Activated T-cell treated with anti-CD3 and anti-CD28 coated beads, Interleukin-2, amount 50 U/mL, for 72 hours (primary cell): ENCODE measurements around the gene PODN. TPM values are rescaled to one million over a fixed set of nuclear protein-coding genes. Genes with fewer than 3 reads are reported as not detected.

Experiments
- ATAC-seq, 2 donors: fragments of 150-1000 bp; cut with Tn5 transposase; replicated peaks in 1 of 2; 2 replicates each; pipeline ENCODE4 v1.10.0; 2021; ENCODE audit warnings: moderate library complexity in 2 of 2, mild to moderate bottlenecking in 1 of 2
- DNase-seq, 2 donors: peaks; one replicate each; pipeline ENCODE4 v3.0.0; 2021 to 2022; ENCODE audit warnings: mixed read lengths in 1 of 2
- H3K27ac Mint-ChIP-seq: one replicate; pipeline ENCODE4 v1.8.0; 2022; ENCODE audit warnings: mild to moderate bottlenecking, moderate library complexity, mixed read lengths
- H3K27me3 Mint-ChIP-seq: one replicate; pipeline ENCODE4 v1.8.0; 2022; ENCODE audit warnings: low read depth, mixed read lengths
- H3K36me3 Mint-ChIP-seq, 2 donors: one replicate each; pipeline ENCODE4 v1.8.0; 2022; ENCODE audit warnings: mixed read lengths in 2 of 2, mild to moderate bottlenecking in 1 of 2; ENCODE audit not compliant: insufficient read depth in 2 of 2
- H3K4me1 Mint-ChIP-seq: one replicate; pipeline ENCODE4 v1.8.0; 2022; ENCODE audit warnings: low read depth, mixed read lengths
- H3K4me3 Mint-ChIP-seq, 2 donors: one replicate each; pipeline ENCODE4 v1.8.0; 2022; ENCODE audit warnings: mild to moderate bottlenecking in 2 of 2, mixed read lengths in 2 of 2, moderate library complexity in 2 of 2
- H3K9me3 Mint-ChIP-seq, 2 donors: one replicate each; pipeline ENCODE4 v1.8.0; 2022; ENCODE audit warnings: mixed read lengths in 2 of 2
- total RNA-seq, 2 donors: library from RNA; stranded (reverse); gene quantifications; one replicate each; pipeline ENCODE4 v1.2.3, GENCODE V29; 2022

The PODN gene
- total RNA-seq, 2 donors from 2014 or later = not detected

- DNase-seq = no peak
- Mint-ChIP-seq H3K4me3 (no peak overlapping the region), H3K9me3 (peaks cover 0 to 4% of the 10 kb centered on the region in 2 donors), H3K36me3 (no peaks in the 10 kb centered on the region), H3K27me3 (peaks cover 28% of the 10 kb centered on the region), H3K27ac (no peak overlapping the region), H3K4me1 (peaks cover 34% of the 10 kb centered on the region)
- no peak for ATAC-seq
These were observed 49.7 kb downstream of the PODN start for GRCh38 chr1:53111693-53112092.

- no peak overlapping the region for H3K4me3 Mint-ChIP-seq
- DNase-seq (no peak), ATAC-seq (no peak)
- H3K36me3 Mint-ChIP-seq = no peaks in the 10 kb centered on the region
- H3K27me3 Mint-ChIP-seq = peaks cover 28% of the 10 kb centered on the region
- peaks cover 0 to 4% of the 10 kb centered on the region in 2 donors for H3K9me3 Mint-ChIP-seq
- no peak overlapping the region for H3K27ac Mint-ChIP-seq
- H3K4me1 Mint-ChIP-seq = peaks cover 31% of the 10 kb centered on the region
These were observed 50.3 kb downstream of the PODN start for GRCh38 chr1:53112271-53112774.

- peaks cover 0 to 4% of the 10 kb centered on the region in 2 donors for H3K9me3 Mint-ChIP-seq
- ATAC-seq (no peak), DNase-seq (no peak)
- H3K27me3 Mint-ChIP-seq = peaks cover 28% of the 10 kb centered on the region
- H3K27ac Mint-ChIP-seq = no peak overlapping the region
- H3K4me3 Mint-ChIP-seq = no peak overlapping the region
- no peaks in the 10 kb centered on the region for H3K36me3 Mint-ChIP-seq
- peaks cover 25% of the 10 kb centered on the region for H3K4me1 Mint-ChIP-seq
These were observed 50.8 kb downstream of the PODN start for GRCh38 chr1:53112861-53113260.

- H3K4me3 Mint-ChIP-seq = no peak overlapping the region
- peaks cover 20% of the 10 kb centered on the region for H3K4me1 Mint-ChIP-seq
- no peak overlapping the region for H3K27ac Mint-ChIP-seq
- ATAC-seq (no peak), DNase-seq (no peak)
- no peaks in the 10 kb centered on the region for H3K36me3 Mint-ChIP-seq
- peaks cover 17% of the 10 kb centered on the region for H3K27me3 Mint-ChIP-seq
- H3K9me3 Mint-ChIP-seq = peaks cover 0 to 4% of the 10 kb centered on the region in 2 donors
These were observed 52.1 kb downstream of the PODN start for GRCh38 chr1:53114090-53114489.

GRCh38 chr1:53114581-53115400 lies 52.8 kb downstream of the PODN start:
- Mint-ChIP-seq H3K27me3 (peaks cover 16% of the 10 kb centered on the region), H3K9me3 (peaks cover 0 to 4% of the 10 kb centered on the region in 2 donors), H3K36me3 (no peaks in the 10 kb centered on the region), H3K4me3 (no peak overlapping the region), H3K27ac (no peak overlapping the region), H3K4me1 (peaks cover 18% of the 10 kb centered on the region)
- DNase-seq (no peak), ATAC-seq (no peak)

GRCh38 chr1:53115403-53116306 lies 53.6 kb downstream of the PODN start:
- Mint-ChIP-seq H3K27ac (no peak overlapping the region), H3K4me3 (no peak overlapping the region), H3K4me1 (peaks cover 11% of the 10 kb centered on the region), H3K27me3 (peaks cover 16% of the 10 kb centered on the region), H3K9me3 (peaks cover 0 to 4% of the 10 kb centered on the region in 2 donors), H3K36me3 (no peaks in the 10 kb centered on the region)
- DNase-seq (no peak), ATAC-seq (no peak)

- Mint-ChIP-seq H3K36me3 (no peaks in the 10 kb centered on the region), H3K27ac (no peak overlapping the region), H3K4me1 (peaks cover 9% of the 10 kb centered on the region), H3K27me3 (peaks cover 19% of the 10 kb centered on the region), H3K4me3 (no peak overlapping the region), H3K9me3 (peaks cover 0 to 4% of the 10 kb centered on the region in 2 donors)
- ATAC-seq (no peak), DNase-seq (no peak)
These were observed 54.3 kb downstream of the PODN start for GRCh38 chr1:53116307-53116810.

GRCh38 chr1:53116933-53117600 lies 55.1 kb downstream of the PODN start:
- DNase-seq (no peak), ATAC-seq (no peak)
- Mint-ChIP-seq H3K9me3 (peaks cover 0 to 3% of the 10 kb centered on the region in 2 donors), H3K4me3 (no peak overlapping the region), H3K36me3 (no peaks in the 10 kb centered on the region), H3K27me3 (peaks cover 12% of the 10 kb centered on the region), H3K4me1 (peaks cover 7% of the 10 kb centered on the region), H3K27ac (no peak overlapping the region)

- Mint-ChIP-seq H3K4me1 (peaks cover 7% of the 10 kb centered on the region), H3K4me3 (no peak overlapping the region), H3K27me3 (peaks cover 7% of the 10 kb centered on the region), H3K9me3 (no peaks in the 10 kb centered on the region), H3K27ac (no peak overlapping the region), H3K36me3 (no peaks in the 10 kb centered on the region)
- no peak for DNase-seq
- no peak for ATAC-seq
These were observed 55.8 kb downstream of the PODN start for GRCh38 chr1:53117836-53118235.

GRCh38 chr1:53120659-53121058 lies 58.6 kb downstream of the PODN start:
- DNase-seq (no peak), ATAC-seq (no peak)
- H3K4me1 Mint-ChIP-seq = peaks cover 7% of the 10 kb centered on the region
- no peak overlapping the region for H3K27ac Mint-ChIP-seq
- no peaks in the 10 kb centered on the region for H3K9me3 Mint-ChIP-seq
- H3K36me3 Mint-ChIP-seq = no peaks in the 10 kb centered on the region
- peaks cover 7% of the 10 kb centered on the region for H3K27me3 Mint-ChIP-seq
- no peak overlapping the region for H3K4me3 Mint-ChIP-seq

- ATAC-seq (peak; percentile 83 to 92), DNase-seq (peak; percentile 39 to 59)
- no peak overlapping the region for H3K4me3 Mint-ChIP-seq
- no peak overlapping the region for H3K27ac Mint-ChIP-seq
- no peaks in the 10 kb centered on the region for H3K36me3 Mint-ChIP-seq
- H3K4me1 Mint-ChIP-seq = peaks cover 7% of the 10 kb centered on the region
- H3K9me3 Mint-ChIP-seq = no peaks in the 10 kb centered on the region
- H3K27me3 Mint-ChIP-seq = peaks cover 7% of the 10 kb centered on the region
These were observed 59.5 kb downstream of the PODN start for GRCh38 chr1:53121319-53122172.
